ENCODE data around the gene DMBT1.

The DMBT1 gene

DNA sequence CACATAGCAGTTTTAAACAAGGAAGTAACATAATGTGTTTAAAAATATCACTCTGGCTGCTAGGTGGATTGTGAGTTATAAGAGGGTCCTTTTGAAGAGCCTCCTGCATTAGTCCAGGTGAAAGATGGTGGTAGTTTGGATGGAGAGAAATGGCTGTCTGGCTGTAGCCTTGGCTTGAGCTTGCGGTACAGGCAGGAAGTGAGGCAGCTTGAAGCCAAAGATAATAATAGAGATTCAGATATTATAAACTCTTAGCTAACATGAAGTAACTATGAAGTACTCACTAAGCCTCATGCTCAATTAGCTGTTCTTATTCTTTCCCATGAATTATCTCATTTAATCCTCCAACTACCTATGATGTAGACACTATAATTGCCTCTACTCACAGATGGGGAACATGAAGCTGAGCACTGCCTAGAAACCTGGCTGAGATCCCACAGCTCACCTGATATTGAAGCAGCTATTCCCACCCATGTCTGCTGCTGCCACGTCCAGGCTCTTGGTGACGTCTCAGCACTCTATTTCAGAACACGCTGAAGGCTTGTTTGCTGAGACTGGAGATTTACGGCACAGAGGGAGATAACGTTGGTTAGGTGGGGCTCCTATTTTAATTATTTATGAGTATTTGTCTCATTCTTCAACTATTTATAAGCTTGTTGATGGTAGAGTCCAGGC is 128.7 kb downstream of the DMBT1 start:
- no peaks in the 10 kb centered on the region for H3K4me1 ChIP-seq (ENCODE audit: control insufficient read depth, insufficient read depth, low read length)
- H3K9ac ChIP-seq (ENCODE audit: low read depth, low read length), result no peak overlapping the region
- H3K36me3 ChIP-seq (ENCODE audit: control insufficient read depth, insufficient read depth, low read length), result no peaks in the 10 kb centered on the region
- H3K9me3 ChIP-seq (ENCODE audit: control insufficient read depth, insufficient read depth, low read length), result no peaks in the 10 kb centered on the region
- no peak overlapping the region for H3K4me3 ChIP-seq (ENCODE audit: low read depth, low read length)
- H3K27me3 ChIP-seq (ENCODE audit: control insufficient read depth, insufficient read depth, low read length), result no peaks in the 10 kb centered on the region

DNA sequence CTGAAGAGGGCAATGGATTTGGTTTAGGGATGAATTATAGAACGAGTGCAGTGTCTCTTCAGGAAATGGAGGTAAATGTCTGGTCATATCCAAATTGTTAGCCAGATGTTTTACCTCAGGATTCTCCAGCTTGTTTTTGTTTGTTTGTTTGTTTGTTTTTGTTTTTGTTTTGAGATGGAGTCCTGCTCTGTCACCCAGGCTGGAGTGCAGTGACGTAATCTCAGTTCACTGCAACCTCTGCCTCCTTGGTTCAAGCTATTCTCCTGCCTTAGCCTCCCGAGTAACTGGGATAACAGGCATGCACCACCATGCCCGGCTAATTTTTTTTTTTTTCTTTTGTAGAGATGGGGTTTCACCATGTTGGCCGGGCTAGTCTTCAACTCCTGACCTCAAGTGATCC is 132.2 kb downstream of the DMBT1 start:
- no peak overlapping the region for H3K4me3 ChIP-seq (ENCODE audit: low read depth, low read length)
- H3K9ac ChIP-seq (ENCODE audit: low read depth, low read length), result no peak overlapping the region
- H3K36me3 ChIP-seq (ENCODE audit: control insufficient read depth, insufficient read depth, low read length), result no peaks in the 10 kb centered on the region
- H3K4me1 ChIP-seq (ENCODE audit: control insufficient read depth, insufficient read depth, low read length), result no peaks in the 10 kb centered on the region
- no peaks in the 10 kb centered on the region for H3K27me3 ChIP-seq (ENCODE audit: control insufficient read depth, insufficient read depth, low read length)
- no peaks in the 10 kb centered on the region for H3K9me3 ChIP-seq (ENCODE audit: control insufficient read depth, insufficient read depth, low read length)

Measured in iPS-15b (cell line).